HepG2 (cell line): ENCODE data around the gene EID3. TPM values are rescaled to one million over a fixed set of nuclear protein-coding genes. Genes with fewer than 3 reads are reported as not detected.

Experiments
- DNMT1 ChIP-seq: sonication (generic); formaldehyde crosslinking; IDR thresholded peaks from 2 replicates; pipeline ENCODE4 v1.5.1; 2020; ENCODE audit warnings: mild to moderate bottlenecking, missing genetic modification reagents
- ELF4 ChIP-seq: sonication (generic); formaldehyde crosslinking; IDR thresholded peaks from 2 replicates; pipeline ENCODE4 v1.5.0; 2020; ENCODE audit warnings: missing genetic modification reagents, mild to moderate bottlenecking, moderate library complexity, borderline replicate concordance
- HNF4G ChIP-seq, 2 experiments: sonication (generic) in 1 of 2; formaldehyde crosslinking in 1 of 2; IDR thresholded peaks; 2 replicates each; pipeline versions ENCODE4 v1.4.0 to v1.6.1; 2011 to 2020; ENCODE audit warnings: borderline replicate concordance in 2 of 2, low read depth in 2 of 2, mild to moderate bottlenecking in 2 of 2, low read length in 1 of 2, missing genetic modification reagents in 1 of 2, moderate library complexity in 1 of 2
- HOXA7 ChIP-seq: sonication (generic); formaldehyde crosslinking; IDR thresholded peaks from 2 replicates; pipeline ENCODE4 v1.8.1; 2022; ENCODE audit warnings: mild to moderate bottlenecking, missing genetic modification reagents, moderate library complexity
- NCOA1 ChIP-seq: sonication (generic); formaldehyde crosslinking; IDR thresholded peaks from 2 replicates; pipeline ENCODE4 v1.9.0; 2021; ENCODE audit warnings: missing genetic modification reagents
- PATZ1 ChIP-seq: sonication (generic); formaldehyde crosslinking; IDR thresholded peaks from 2 replicates; pipeline ENCODE4 v1.4.0; 2020; ENCODE audit warnings: missing genetic modification reagents
- PRMT3 ChIP-seq: sonication (generic); formaldehyde crosslinking; IDR thresholded peaks from 2 replicates; pipeline ENCODE4 v1.8.1; 2022; ENCODE audit warnings: low read depth, mild to moderate bottlenecking, moderate library complexity, missing genetic modification reagents, borderline replicate concordance
- REXO4 ChIP-seq: sonication (generic); formaldehyde crosslinking; IDR thresholded peaks from 2 replicates; pipeline ENCODE4 v1.8.0; 2022; ENCODE audit warnings: missing genetic modification reagents, mild to moderate bottlenecking, borderline replicate concordance
- RFX3 ChIP-seq: IDR thresholded peaks from 2 replicates; pipeline ENCODE4 v1.6.1; 2016; ENCODE audit warnings: missing biosample characterization, missing genetic modification reagents
- TEAD2 ChIP-seq: sonication (generic); formaldehyde crosslinking; IDR thresholded peaks from 2 replicates; pipeline ENCODE4 v1.9.0; 2021; ENCODE audit warnings: missing genetic modification reagents
- TOPORS ChIP-seq: sonication (generic); formaldehyde crosslinking; IDR thresholded peaks from 2 replicates; pipeline ENCODE4 v1.8.0; 2023; ENCODE audit warnings: mild to moderate bottlenecking, missing genetic modification reagents
- ZFX ChIP-seq: sonication (generic); formaldehyde crosslinking; IDR thresholded peaks from 2 replicates; pipeline ENCODE4 v1.4.0; 2020; ENCODE audit warnings: mild to moderate bottlenecking, low read depth, missing genetic modification reagents, moderate library complexity
- ZFYVE20 ChIP-seq: sonication (generic); formaldehyde crosslinking; IDR thresholded peaks from 2 replicates; pipeline ENCODE4 v1.8.0; 2023; ENCODE audit warnings: low read depth, mild to moderate bottlenecking, moderate library complexity, missing genetic modification reagents, borderline replicate concordance
- ZNF34 ChIP-seq: sonication (generic); formaldehyde crosslinking; IDR thresholded peaks from 2 replicates; pipeline ENCODE4 v1.4.0; 2020; ENCODE audit warnings: mild to moderate bottlenecking, missing genetic modification reagents, borderline replicate concordance
- ZNF776 ChIP-seq: sonication (generic); formaldehyde crosslinking; IDR thresholded peaks from 2 replicates; pipeline ENCODE4 v1.4.0; 2020; ENCODE audit warnings: mild to moderate bottlenecking, missing genetic modification reagents
- ZNF83 ChIP-seq: sonication (generic); formaldehyde crosslinking; IDR thresholded peaks from 2 replicates; pipeline ENCODE4 v1.4.0; 2020; ENCODE audit warnings: missing genetic modification reagents, mild to moderate bottlenecking, borderline replicate concordance
- polyA plus RNA-seq, 8 experiments: library from polyadenylated mRNA; depleted of rRNA in 3 of 8; stranded (reverse) in 7 of 8; unstranded in 1 of 8; fragments of >200 nt; fragmentation: Illumina TruSeq in 4 of 8; extraction: Trizol in 4 of 8; gene quantifications; 2 replicates each; pipeline versions ENCODE4 v1.2.1 to v1.2.3, GENCODE V29; 2011 to 2016; ENCODE audit warnings: low read depth in 4 of 8, missing spikeins in 1 of 8, mixed read lengths in 1 of 8; ENCODE audit not compliant: insufficient read depth in 1 of 8
- total RNA-seq, 5 experiments: library from RNA; depleted of rRNA; stranded (reverse); fragments of >200 nt; fragmentation: Illumina TruSeq; extraction: Trizol; gene quantifications; 2 replicates each; pipeline ENCODE4 v1.2.3, GENCODE V29; 2016; ENCODE audit warnings: low read depth in 1 of 5
- TF ChIP-seq, protein P1 (sequence below): IDR thresholded peaks from 2 replicates; pipeline ENCODE4 v1.6.1; 2016; ENCODE audit warnings: low read depth, control low read depth
- TF ChIP-seq, protein P2 (sequence below): sonication (generic); formaldehyde crosslinking; IDR thresholded peaks from 2 replicates; pipeline ENCODE4 v1.4.0; 2020; ENCODE audit warnings: missing genetic modification reagents
- TF ChIP-seq, protein P3 (sequence below): IDR thresholded peaks from 2 replicates; pipeline ENCODE4 v1.6.1; 2016; ENCODE audit warnings: missing biosample characterization, missing genetic modification reagents, low read depth

Gene EID3
- total and polyA plus RNA-seq, 2 of the 13 experiments (the other 11 are each of a cell fraction or from before 2014, with no cell fraction given) = 0.38 to 4.5 TPM

GRCh38 chr12:104286516-104287482, 16.7 kb upstream of the EID3 start (continued):
- TF ChIP-seq PATZ1 (no peak), HOXA7 (CRISPR knock-in tag) (no peak), REXO4 (no peak), TEAD2 (CRISPR knock-in tag) (no peak), ZNF83 (CRISPR knock-in tag) (no peak), DNMT1 (no peak), ZFYVE20 (CRISPR knock-in tag) (no peak), HNF4G (IDR thresholded peaks at IDR 0.05; ENCODE audit: borderline replicate concordance, low read depth, low read length) (no peak; the same call in 1 of the 2 replicates), HNF4G (CRISPR knock-in tag; IDR thresholded peaks at IDR 0.05; ENCODE audit: borderline replicate concordance, low read depth) (0 out of 2 replicates have a peak, but pooled peaks have one; percentile 46), ZNF34 (CRISPR knock-in tag) (no peak), TOPORS (CRISPR knock-in tag) (no peak), RFX3 (CRISPR knock-in tag) (peak; percentile 41; the same call in 1 of the 2 replicates), ELF4 (CRISPR knock-in tag) (no peak), ZFX (CRISPR knock-in tag) (peak; percentile 76), PRMT3 (no peak), NCOA1 (no peak), ZNF776 (CRISPR knock-in tag) (0 out of 2 replicates have a peak, but pooled peaks have one; percentile 31)
- TF ChIP-seq, protein P1, sequence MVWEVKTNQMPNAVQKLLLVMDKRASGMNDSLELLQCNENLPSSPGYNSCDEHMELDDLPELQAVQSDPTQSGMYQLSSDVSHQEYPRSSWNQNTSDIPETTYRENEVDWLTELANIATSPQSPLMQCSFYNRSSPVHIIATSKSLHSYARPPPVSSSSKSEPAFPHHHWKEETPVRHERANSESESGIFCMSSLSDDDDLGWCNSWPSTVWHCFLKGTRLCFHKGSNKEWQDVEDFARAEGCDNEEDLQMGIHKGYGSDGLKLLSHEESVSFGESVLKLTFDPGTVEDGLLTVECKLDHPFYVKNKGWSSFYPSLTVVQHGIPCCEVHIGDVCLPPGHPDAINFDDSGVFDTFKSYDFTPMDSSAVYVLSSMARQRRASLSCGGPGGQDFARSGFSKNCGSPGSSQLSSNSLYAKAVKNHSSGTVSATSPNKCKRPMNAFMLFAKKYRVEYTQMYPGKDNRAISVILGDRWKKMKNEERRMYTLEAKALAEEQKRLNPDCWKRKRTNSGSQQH (CRISPR knock-in tag) = peak; percentile 71; the same call in 1 of the 2 replicates
- TF ChIP-seq, protein P2, sequence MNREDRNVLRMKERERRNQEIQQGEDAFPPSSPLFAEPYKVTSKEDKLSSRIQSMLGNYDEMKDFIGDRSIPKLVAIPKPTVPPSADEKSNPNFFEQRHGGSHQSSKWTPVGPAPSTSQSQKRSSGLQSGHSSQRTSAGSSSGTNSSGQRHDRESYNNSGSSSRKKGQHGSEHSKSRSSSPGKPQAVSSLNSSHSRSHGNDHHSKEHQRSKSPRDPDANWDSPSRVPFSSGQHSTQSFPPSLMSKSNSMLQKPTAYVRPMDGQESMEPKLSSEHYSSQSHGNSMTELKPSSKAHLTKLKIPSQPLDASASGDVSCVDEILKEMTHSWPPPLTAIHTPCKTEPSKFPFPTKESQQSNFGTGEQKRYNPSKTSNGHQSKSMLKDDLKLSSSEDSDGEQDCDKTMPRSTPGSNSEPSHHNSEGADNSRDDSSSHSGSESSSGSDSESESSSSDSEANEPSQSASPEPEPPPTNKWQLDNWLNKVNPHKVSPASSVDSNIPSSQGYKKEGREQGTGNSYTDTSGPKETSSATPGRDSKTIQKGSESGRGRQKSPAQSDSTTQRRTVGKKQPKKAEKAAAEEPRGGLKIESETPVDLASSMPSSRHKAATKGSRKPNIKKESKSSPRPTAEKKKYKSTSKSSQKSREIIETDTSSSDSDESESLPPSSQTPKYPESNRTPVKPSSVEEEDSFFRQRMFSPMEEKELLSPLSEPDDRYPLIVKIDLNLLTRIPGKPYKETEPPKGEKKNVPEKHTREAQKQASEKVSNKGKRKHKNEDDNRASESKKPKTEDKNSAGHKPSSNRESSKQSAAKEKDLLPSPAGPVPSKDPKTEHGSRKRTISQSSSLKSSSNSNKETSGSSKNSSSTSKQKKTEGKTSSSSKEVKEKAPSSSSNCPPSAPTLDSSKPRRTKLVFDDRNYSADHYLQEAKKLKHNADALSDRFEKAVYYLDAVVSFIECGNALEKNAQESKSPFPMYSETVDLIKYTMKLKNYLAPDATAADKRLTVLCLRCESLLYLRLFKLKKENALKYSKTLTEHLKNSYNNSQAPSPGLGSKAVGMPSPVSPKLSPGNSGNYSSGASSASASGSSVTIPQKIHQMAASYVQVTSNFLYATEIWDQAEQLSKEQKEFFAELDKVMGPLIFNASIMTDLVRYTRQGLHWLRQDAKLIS = peak; percentile 97
- TF ChIP-seq, protein P3, sequence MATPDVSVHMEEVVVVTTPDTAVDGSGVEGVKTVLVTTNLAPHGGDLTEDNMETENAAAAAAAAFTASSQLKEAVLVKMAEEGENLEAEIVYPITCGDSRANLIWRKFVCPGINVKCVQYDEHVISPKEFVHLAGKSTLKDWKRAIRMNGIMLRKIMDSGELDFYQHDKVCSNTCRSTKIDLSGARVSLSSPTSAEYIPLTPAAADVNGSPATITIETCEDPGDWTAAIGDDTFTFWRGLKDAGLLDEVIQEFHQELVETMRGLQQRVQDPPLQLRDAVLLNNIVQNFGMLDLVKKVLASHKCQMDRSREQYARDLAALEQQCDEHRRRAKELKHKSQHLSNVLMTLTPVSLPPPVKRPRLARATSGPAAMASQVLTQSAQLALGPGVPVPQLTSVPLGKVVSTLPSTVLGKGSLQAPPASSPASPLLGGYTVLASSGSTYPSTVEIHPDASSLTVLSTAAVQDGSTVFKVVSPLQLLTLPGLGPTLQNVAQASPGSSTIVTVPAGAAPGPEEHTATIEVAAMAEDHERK = no peak
